GM12878 (cell line): ENCODE results near the gene AGAP2. TPM values are rescaled to one million over a fixed set of nuclear protein-coding genes. Genes with fewer than 3 reads are reported as not detected.

Source experiments
- ATAC-seq: fragments of 200-7000 bp; cut with Tn5 transposase; 3 replicates; pipeline ENCODE4 v1.9.1; 2020; ENCODE audit warnings: mild to moderate bottlenecking, moderate library complexity
- BruUV-seq: library from RNA; stranded (reverse); fragments of 400-500 nt; replicated peaks from 2 replicates; lab custom pipeline; 2021; lab: Mats Ljungman, UMichigan
- CTCF ChIA-PET: fragments of 300-600 bp; sonication (Branson Sonifier 250); formaldehyde crosslinking; extraction: SDS; loops from one replicate; lab custom pipeline; 2021; ENCODE audit warnings: inconsistent platforms; lab: Yijun Ruan, JAX
- POLR2A ChIA-PET: fragments of 350-600 bp; formaldehyde crosslinking; extraction: SDS; loops from one replicate; lab custom pipeline; 2021; ENCODE audit warnings: inconsistent platforms; lab: Charles Lee
- RAD21 ChIA-PET: fragments of 300-600 bp; sonication (Branson Sonifier 250); formaldehyde crosslinking; loops from one replicate; lab custom pipeline; 2023; ENCODE audit warnings: antibody characterized with exemption; ENCODE audit not compliant: unreplicated experiment; lab: Charles Lee
- SMC1A ChIA-PET: fragments of 300-600 bp; sonication (Branson Sonifier 250); formaldehyde crosslinking; loops from one replicate; lab custom pipeline; 2023; ENCODE audit not compliant: unreplicated experiment, uncharacterized antibody; lab: Charles Lee
- DNase-seq: peaks from one replicate; pipeline ENCODE4 v3.0.0-alpha.2; 2011; ENCODE audit warnings: low read depth, low spot score
- FAIRE-seq: peaks from 3 replicates; lab custom pipeline; 2011; peaks lifted over from hg19 to GRCh38; lab: Jason Lieb, UNC
- H2AFZ ChIP-seq: 2 replicates; pipeline ENCODE4 v1.6.0; 2011; ENCODE audit warnings: low read depth, low read length, control low read depth; ENCODE audit not compliant: control insufficient read depth
- H3K27ac ChIP-seq: 2 replicates; pipeline ENCODE4 v1.5.1; 2011; ENCODE audit warnings: control low read depth; ENCODE audit not compliant: control insufficient read depth, insufficient read depth
- H3K27me3 ChIP-seq, 2 experiments: replicated peaks in 1 of 2; 2 replicates each; pipeline versions ENCODE4 v1.6.0 to v1.6.1; 2011; ENCODE audit warnings: low read length in 1 of 2; ENCODE audit not compliant: control insufficient read depth in 2 of 2, insufficient read depth in 2 of 2
- H3K36me3 ChIP-seq, 2 experiments: 2 replicates each; pipeline ENCODE4 v1.5.1; 2011; ENCODE audit warnings: low read length in 1 of 2; ENCODE audit not compliant: control insufficient read depth in 2 of 2, insufficient read depth in 2 of 2
- H3K4me1 ChIP-seq: 2 replicates; pipeline ENCODE4 v1.6.1; 2011; ENCODE audit warnings: mild to moderate bottlenecking, low read length, moderate library complexity, mixed read lengths; ENCODE audit not compliant: control insufficient read depth, insufficient read depth
- H3K4me2 ChIP-seq: 2 replicates; pipeline ENCODE4 v1.6.0; 2011; ENCODE audit warnings: control low read depth; ENCODE audit not compliant: control insufficient read depth, insufficient read depth
- H3K4me3 ChIP-seq: fragments of 200-600 bp; sonication (generic); 2 replicates; pipeline ENCODE4 v1.5.1; 2016
- H3K79me2 ChIP-seq: 2 replicates; pipeline ENCODE4 v1.6.0; 2011; ENCODE audit warnings: low read length; ENCODE audit not compliant: control insufficient read depth, insufficient read depth
- H3K9ac ChIP-seq: 2 replicates; pipeline ENCODE4 v1.8.0; 2011; ENCODE audit warnings: low read length, control low read depth, mixed read lengths; ENCODE audit not compliant: control insufficient read depth, insufficient read depth
- H3K9me3 ChIP-seq: replicated peaks from 3 replicates; pipeline ENCODE4 v1.5.1; 2011; ENCODE audit warnings: mild to moderate bottlenecking, low read length; ENCODE audit not compliant: control insufficient read depth, insufficient read depth
- H4K20me1 ChIP-seq: 2 replicates; pipeline ENCODE4 v1.6.0; 2011; ENCODE audit not compliant: control insufficient read depth, insufficient read depth
- CUX1 ChIP-seq: IDR thresholded peaks from 2 replicates; pipeline ENCODE4 v1.6.1; 2012; ENCODE audit warnings: improper control_type of control experiment, low read depth, low read length; ENCODE audit not compliant: insufficient replicate concordance
- EED ChIP-seq: sonication (generic); IDR thresholded peaks from 2 replicates; pipeline ENCODE4 v1.6.1; 2016; ENCODE audit warnings: antibody characterized with exemption, low read depth
- EZH2 ChIP-seq: IDR thresholded peaks from 2 replicates; pipeline ENCODE4 v1.6.1; 2012; ENCODE audit warnings: low read depth, mild to moderate bottlenecking, control low read depth, inconsistent platforms, low read length, borderline replicate concordance; ENCODE audit not compliant: control insufficient read depth
- HDAC6 ChIP-seq: fragments of 200-600 bp; sonication (generic); IDR thresholded peaks from one replicate; pipeline ENCODE4 v1.8.0; 2017; ENCODE audit warnings: antibody characterized with exemption; ENCODE audit not compliant: unreplicated experiment
- IKZF1 ChIP-seq: fragments of 450-650 bp; conservative IDR thresholded peaks from 2 replicates; pipeline ENCODE4 v1.6.1; 2017; ENCODE audit warnings: antibody characterized with exemption, mild to moderate bottlenecking
- SMARCA5 ChIP-seq: fragments of 450-650 bp; IDR thresholded peaks from 2 replicates; pipeline ENCODE4 v1.6.1; 2017; ENCODE audit warnings: mild to moderate bottlenecking
- WGBS: methylation state at CpG from one replicate; pipeline ENCODE4 v1.1.6; 2016; ENCODE audit warnings: low lambda C conversion rate; ENCODE audit not compliant: insufficient replicate concordance, insufficient coverage; ENCODE audit errors: missing lambda C conversion rate; 5-methylcytosine and 5-hydroxymethylcytosine counted together
- in situ Hi-C: fragments of 300-500 bp; cut with MboI; formaldehyde crosslinking; loops from 9 replicates; pipeline ENCODE4 v1.14.3; 2018; ENCODE audit warnings: mixed read lengths
- intact Hi-C: fragments of 100-400 bp; cut with micrococcal nuclease; formaldehyde crosslinking; loops from one replicate; pipeline ENCODE4 v1.14.2; 2022; ENCODE audit not compliant: unreplicated experiment
- polyA plus RNA-seq, 11 experiments: library from polyadenylated mRNA; depleted of rRNA in 4 of 11; unstranded in 6 of 11; stranded (reverse) in 5 of 11; fragments of >200 nt; fragmentation: Nextera tagmentation in 4 of 11; fragmentation: Illumina TruSeq in 1 of 11; extraction: Ambion mirVana in 4 of 11; extraction: Trizol in 1 of 11; gene quantifications; 1 replicate in 1 of 11; 2 replicates in 10 of 11; pipeline versions ENCODE4 v1.2.1 to v1.2.3, GENCODE V29; 2011 to 2016; ENCODE audit warnings: inconsistent platforms in 2 of 11, missing spikeins in 2 of 11, low read depth in 1 of 11
- total RNA-seq, 4 experiments: library from RNA; depleted of rRNA in 3 of 4; stranded (reverse); fragments of >200 nt in 3 of 4; fragmentation: Illumina TruSeq in 1 of 4; extraction: Trizol in 1 of 4; gene quantifications; 2 replicates each; pipeline versions ENCODE4 v1.2.1 to v1.2.3, GENCODE V29; 2013 to 2021

AGAP2 gene
- total and polyA plus RNA-seq, 10 of the 15 experiments (the other 5 are each of a cell fraction or from before 2014, with no cell fraction given): 0.29 to 19.8 (median 11.0) TPM

DNA sequence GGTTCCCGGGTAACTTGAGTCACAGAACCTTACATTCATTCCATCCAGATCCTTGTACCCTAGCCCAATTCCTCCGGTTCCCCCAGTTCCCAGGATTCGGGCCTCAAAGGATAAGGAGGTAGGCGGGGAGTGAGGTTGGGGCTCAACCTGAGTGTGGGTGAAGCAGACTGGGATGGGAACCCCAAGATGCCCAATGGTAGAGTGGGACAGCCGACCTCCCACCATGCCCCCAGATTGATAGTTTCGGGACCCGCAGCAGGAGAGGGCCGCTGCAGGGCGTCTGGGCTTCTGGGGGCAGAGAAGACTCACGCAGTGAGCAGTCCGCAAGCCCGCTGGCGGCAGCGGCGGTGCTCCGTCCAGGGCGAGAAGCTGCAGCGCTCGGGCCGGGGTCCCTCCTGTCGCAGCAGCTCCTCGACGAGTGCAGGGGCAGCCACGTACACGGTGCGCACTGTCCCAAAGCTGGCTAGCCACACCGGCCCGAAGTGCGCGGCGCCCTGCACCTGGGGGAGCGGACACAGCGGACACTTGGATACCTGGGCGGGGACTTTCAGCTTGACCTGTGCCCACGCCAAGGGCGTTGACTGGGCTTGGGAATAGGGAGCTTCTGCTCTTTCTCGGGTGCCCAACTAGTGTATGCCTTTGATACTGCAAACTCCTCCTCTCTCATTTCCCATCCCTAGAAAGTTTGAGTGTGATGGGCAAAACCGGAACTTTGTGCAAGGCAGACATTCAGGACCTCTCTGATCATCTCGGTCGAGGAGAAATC, 27.3 kb upstream of the AGAP2 start:
- ATAC-seq (peak; percentile 21), FAIRE-seq (no peak), DNase-seq (no peak)
- POLR2A ChIA-PET: interaction anchor here (0.8 kb wide), 1 partner anchor 24 kb away, joined by 3 read pairs; no protein-coding TSS in a partner anchor
- Histone ChIP-seq H3K9me3 (no peaks in the 10 kb centered on the region), H3K36me3 (peaks cover 0 to 4% of the 10 kb centered on the region in 2 experiments; a peak in 2 of 4 replicates), H3K9ac (no peak overlapping the region), H4K20me1 (no peaks in the 10 kb centered on the region), H3K79me2 (no peaks in the 10 kb centered on the region), H3K4me3 (peak overlapping the region; percentile 65; the same call in 1 of the 2 replicates), H3K4me1 (peaks cover 22% of the 10 kb centered on the region), H3K27me3 (peaks cover 11 to 23% of the 10 kb centered on the region in 2 experiments; a peak in 3 of 4 replicates), H3K27ac (no peak overlapping the region), H3K4me2 (peak overlapping the region; percentile 95), H2AFZ (peak overlapping the region; percentile 81; the same call in 1 of the 2 replicates)
- intact Hi-C loops (no loop called here), in situ Hi-C loops (no loop called here)
- BruUV-seq: no TSS peak
- RAD21 ChIA-PET: no interaction called here
- SMC1A ChIA-PET: interaction anchor here (1.7 kb wide), 1 partner anchor 9 kb away, joined by 5 read pairs; no protein-coding TSS in a partner anchor
- 18% methylated on average over 40 of the region's 40 CpGs for WGBS
- CTCF ChIA-PET: interaction anchor here (1.0 to 7.3 kb wide), 2 partner anchors 10 kb away, joined by 4 to 62 read pairs; partner anchors contain the start of gene MARCHF9
- TF ChIP-seq EZH2 (0 out of 2 replicates have a peak, but pooled peaks have one; percentile 16), HDAC6 (no peak)

DNA sequence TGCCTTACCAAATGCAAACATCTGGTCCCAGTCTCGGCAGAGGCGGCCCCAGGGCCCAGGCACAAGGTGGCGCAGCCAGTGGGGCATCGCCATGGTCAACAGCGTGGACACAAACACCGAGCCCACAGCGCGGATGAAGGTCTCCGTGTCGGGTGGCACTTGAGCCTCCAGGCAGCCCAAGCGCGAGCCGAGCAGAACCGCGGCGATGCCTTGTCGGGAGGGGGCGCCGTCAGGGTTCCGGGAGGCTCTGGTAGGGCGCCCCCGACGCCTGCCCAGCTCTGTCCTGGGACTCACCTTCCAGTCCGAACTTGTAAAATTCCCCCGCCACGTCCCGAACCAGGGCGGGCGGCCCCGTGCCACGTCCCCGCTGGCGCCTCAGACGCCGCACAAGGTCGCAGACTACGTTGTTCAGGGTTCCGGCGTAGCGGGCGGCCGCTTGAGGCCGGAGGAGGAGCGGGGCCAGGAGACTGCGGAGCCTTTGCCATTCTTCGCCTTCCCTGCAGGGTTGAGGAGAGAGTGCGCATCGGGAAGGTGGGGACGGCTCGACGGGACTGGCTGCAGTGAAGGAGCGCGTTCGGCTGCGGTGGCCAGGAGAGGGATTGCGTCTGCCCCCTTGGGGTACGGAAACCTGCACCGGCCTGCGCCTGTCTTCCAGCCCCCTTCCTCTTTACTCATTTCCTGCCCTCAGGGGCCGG, 26.6 kb upstream of the AGAP2 start:
- H3K4me2 ChIP-seq: peak overlapping the region; percentile 95
- no peaks in the 10 kb centered on the region for H3K9me3 ChIP-seq
- no peaks in the 10 kb centered on the region; a peak in 1 of 4 replicates for H3K36me3 ChIP-seq
- DNase-seq (no peak), FAIRE-seq (no peak), ATAC-seq (peak; percentile 84)
- peaks cover 11 to 23% of the 10 kb centered on the region in 2 experiments; a peak in 3 of 4 replicates for H3K27me3 ChIP-seq
- H4K20me1 ChIP-seq: no peaks in the 10 kb centered on the region
- ChIA-PET SMC1A (interaction anchor here (1.7 kb wide), 1 partner anchor 9 kb away, joined by 5 read pairs; no protein-coding TSS in a partner anchor), CTCF (interaction anchor here (0.7 to 7.3 kb wide), 5 partner anchors 10 to 120 kb away, joined by 3 to 62 read pairs (median 3); partner anchors contain the start of gene MARCHF9), POLR2A (interaction anchor here (0.6 to 1.5 kb wide), 2 partner anchors 9 to 1089 kb away, joined by 4 to 5 read pairs; no protein-coding TSS in a partner anchor), RAD21 (no interaction called here)
- BruUV-seq: no TSS peak
- H3K4me3 ChIP-seq: peak overlapping the region; percentile 65; the same call in 1 of the 2 replicates
- no peak overlapping the region for H3K27ac ChIP-seq
- H3K79me2 ChIP-seq: no peaks in the 10 kb centered on the region
- peak overlapping the region; percentile 20; the same call in 1 of the 2 replicates for H3K9ac ChIP-seq
- WGBS: 4% methylated on average over 60 of the region's 60 CpGs
- intact Hi-C loops: no loop called here
- peak overlapping the region; percentile 81 for H2AFZ ChIP-seq
- in situ Hi-C loops: no loop called here
- H3K4me1 ChIP-seq: peaks cover 22% of the 10 kb centered on the region
- TF ChIP-seq SMARCA5 (peak; percentile 57), HDAC6 (peak; percentile 54), IKZF1 (peak; percentile 44), EED (peak; percentile 42; the same call in 1 of the 2 replicates), CUX1 (no peak)
